IMR-90 (cell line): ENCODE measurements around the gene MLLT1.

Source experiments
- BHLHE40 ChIP-seq: fragments of 150-350 bp; IDR thresholded peaks from 2 replicates; pipeline ENCODE4 v1.6.1; 2016; ENCODE audit warnings: mild to moderate bottlenecking, low read depth, low read length
- CEBPB ChIP-seq: IDR thresholded peaks from 2 replicates; pipeline ENCODE4 v1.6.1; 2012; ENCODE audit warnings: low read depth, low read length, improper control_type of control experiment
- MAFK ChIP-seq: IDR thresholded peaks from 2 replicates; pipeline ENCODE4 v1.6.1; 2012; ENCODE audit warnings: low read depth, low read length, improper control_type of control experiment
- MAZ ChIP-seq: IDR thresholded peaks from 2 replicates; pipeline ENCODE4 v1.6.1; 2012; ENCODE audit warnings: low read depth, mild to moderate bottlenecking, low read length, improper control_type of control experiment, moderate library complexity, borderline replicate concordance
- NFE2L2 ChIP-seq: fragments of 150-350 bp; IDR thresholded peaks from 2 replicates; pipeline ENCODE4 v1.6.1; 2016; ENCODE audit warnings: low read depth, mild to moderate bottlenecking, low read length
- POLR2A ChIP-seq: IDR thresholded peaks from 2 replicates; pipeline ENCODE4 v1.6.1; 2012; ENCODE audit warnings: mild to moderate bottlenecking, low read depth, low read length
- RAD21 ChIP-seq: IDR thresholded peaks from 2 replicates; pipeline ENCODE4 v1.6.1; 2012; ENCODE audit warnings: low read length, improper control_type of control experiment
- RCOR1 ChIP-seq: IDR thresholded peaks from 2 replicates; pipeline ENCODE4 v1.6.1; 2012; ENCODE audit warnings: mild to moderate bottlenecking, low read length, improper control_type of control experiment; ENCODE audit not compliant: insufficient replicate concordance
- SMC3 ChIP-seq: fragments of 150-350 bp; IDR thresholded peaks from 2 replicates; pipeline ENCODE4 v1.6.1; 2016; ENCODE audit warnings: low read depth, mild to moderate bottlenecking, antibody characterized with exemption, low read length, moderate library complexity
- TF ChIP-seq, protein P1 (sequence below): conservative IDR thresholded peaks from 2 replicates; pipeline ENCODE4 v1.5.1; 2012; ENCODE audit warnings: mild to moderate bottlenecking, low read depth, low read length, improper control_type of control experiment
- TF ChIP-seq, protein P2 (sequence below): fragments of 150-350 bp; IDR thresholded peaks from 2 replicates; pipeline ENCODE4 v1.6.1; 2017; ENCODE audit warnings: mild to moderate bottlenecking, antibody characterized with exemption, low read length, low read depth
- TF ChIP-seq, protein P3 (sequence below): fragments of 150-350 bp; IDR thresholded peaks from 2 replicates; pipeline ENCODE4 v1.6.1; 2016; ENCODE audit warnings: low read depth, mild to moderate bottlenecking, low read length, moderate library complexity, borderline replicate concordance

DNA sequence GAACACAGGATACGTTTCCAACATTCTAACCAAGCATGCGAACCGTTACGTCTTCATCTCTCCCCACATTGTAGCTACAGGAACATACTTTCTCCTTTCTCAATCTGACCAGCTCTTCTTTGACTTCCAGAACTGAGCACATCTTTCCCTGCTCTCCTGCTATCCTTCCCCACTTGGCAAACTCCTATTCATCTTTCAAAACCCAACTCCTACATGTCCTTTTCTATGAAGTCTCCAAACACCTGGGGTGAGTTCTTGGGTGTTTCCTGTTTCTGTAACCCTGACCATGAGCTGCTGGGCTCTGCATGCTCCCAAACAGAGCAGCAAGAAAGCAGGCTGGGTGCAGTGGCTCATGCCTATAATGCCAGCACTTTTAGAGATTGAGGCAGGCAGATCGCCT is 47.0 kb upstream of the MLLT1 start:
- no peak for TF ChIP-seq RAD21
- TF ChIP-seq, protein P1, sequence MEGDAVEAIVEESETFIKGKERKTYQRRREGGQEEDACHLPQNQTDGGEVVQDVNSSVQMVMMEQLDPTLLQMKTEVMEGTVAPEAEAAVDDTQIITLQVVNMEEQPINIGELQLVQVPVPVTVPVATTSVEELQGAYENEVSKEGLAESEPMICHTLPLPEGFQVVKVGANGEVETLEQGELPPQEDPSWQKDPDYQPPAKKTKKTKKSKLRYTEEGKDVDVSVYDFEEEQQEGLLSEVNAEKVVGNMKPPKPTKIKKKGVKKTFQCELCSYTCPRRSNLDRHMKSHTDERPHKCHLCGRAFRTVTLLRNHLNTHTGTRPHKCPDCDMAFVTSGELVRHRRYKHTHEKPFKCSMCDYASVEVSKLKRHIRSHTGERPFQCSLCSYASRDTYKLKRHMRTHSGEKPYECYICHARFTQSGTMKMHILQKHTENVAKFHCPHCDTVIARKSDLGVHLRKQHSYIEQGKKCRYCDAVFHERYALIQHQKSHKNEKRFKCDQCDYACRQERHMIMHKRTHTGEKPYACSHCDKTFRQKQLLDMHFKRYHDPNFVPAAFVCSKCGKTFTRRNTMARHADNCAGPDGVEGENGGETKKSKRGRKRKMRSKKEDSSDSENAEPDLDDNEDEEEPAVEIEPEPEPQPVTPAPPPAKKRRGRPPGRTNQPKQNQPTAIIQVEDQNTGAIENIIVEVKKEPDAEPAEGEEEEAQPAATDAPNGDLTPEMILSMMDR, result no peak
- no peak for TF ChIP-seq MAZ
- TF ChIP-seq, protein P2, sequence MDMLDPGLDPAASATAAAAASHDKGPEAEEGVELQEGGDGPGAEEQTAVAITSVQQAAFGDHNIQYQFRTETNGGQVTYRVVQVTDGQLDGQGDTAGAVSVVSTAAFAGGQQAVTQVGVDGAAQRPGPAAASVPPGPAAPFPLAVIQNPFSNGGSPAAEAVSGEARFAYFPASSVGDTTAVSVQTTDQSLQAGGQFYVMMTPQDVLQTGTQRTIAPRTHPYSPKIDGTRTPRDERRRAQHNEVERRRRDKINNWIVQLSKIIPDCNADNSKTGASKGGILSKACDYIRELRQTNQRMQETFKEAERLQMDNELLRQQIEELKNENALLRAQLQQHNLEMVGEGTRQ, result no peak
- no peak for TF ChIP-seq MAFK
- TF ChIP-seq POLR2A, result no peak
- TF ChIP-seq RCOR1, result no peak
- no peak for TF ChIP-seq NFE2L2
- TF ChIP-seq BHLHE40, result no peak
- no peak for TF ChIP-seq CEBPB
- no peak for TF ChIP-seq SMC3
- TF ChIP-seq, protein P3, sequence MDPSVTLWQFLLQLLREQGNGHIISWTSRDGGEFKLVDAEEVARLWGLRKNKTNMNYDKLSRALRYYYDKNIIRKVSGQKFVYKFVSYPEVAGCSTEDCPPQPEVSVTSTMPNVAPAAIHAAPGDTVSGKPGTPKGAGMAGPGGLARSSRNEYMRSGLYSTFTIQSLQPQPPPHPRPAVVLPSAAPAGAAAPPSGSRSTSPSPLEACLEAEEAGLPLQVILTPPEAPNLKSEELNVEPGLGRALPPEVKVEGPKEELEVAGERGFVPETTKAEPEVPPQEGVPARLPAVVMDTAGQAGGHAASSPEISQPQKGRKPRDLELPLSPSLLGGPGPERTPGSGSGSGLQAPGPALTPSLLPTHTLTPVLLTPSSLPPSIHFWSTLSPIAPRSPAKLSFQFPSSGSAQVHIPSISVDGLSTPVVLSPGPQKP, result no peak
